ENCODE results near the gene ZWILCH. TPM values are rescaled to one million over a fixed set of nuclear protein-coding genes. Genes with fewer than 3 reads are reported as not detected.

ZWILCH gene
- total RNA-seq, 1 donor from 2014 or later = 4.1 TPM

GRCh38 chr15:66594344-66594743 lies 89.2 kb downstream of the ZWILCH start:
- no peaks in the 10 kb centered on the region for H3K4me1 ChIP-seq
- H3K4me3 ChIP-seq = no peak overlapping the region
- H3K27me3 ChIP-seq (ENCODE audit: low read depth) = no peaks in the 10 kb centered on the region
- H3K9me3 ChIP-seq = no peaks in the 10 kb centered on the region
- no peak overlapping the region for H3K27ac ChIP-seq
- intact Hi-C loops (cut with DNase I) = no loop called here
- no peaks in the 10 kb centered on the region for H3K36me3 ChIP-seq
- TF ChIP-seq CTCF (IDR thresholded peaks at IDR 0.05) = no peak
- DNase-seq (peak; percentile 39), ATAC-seq (no peak)

DNA sequence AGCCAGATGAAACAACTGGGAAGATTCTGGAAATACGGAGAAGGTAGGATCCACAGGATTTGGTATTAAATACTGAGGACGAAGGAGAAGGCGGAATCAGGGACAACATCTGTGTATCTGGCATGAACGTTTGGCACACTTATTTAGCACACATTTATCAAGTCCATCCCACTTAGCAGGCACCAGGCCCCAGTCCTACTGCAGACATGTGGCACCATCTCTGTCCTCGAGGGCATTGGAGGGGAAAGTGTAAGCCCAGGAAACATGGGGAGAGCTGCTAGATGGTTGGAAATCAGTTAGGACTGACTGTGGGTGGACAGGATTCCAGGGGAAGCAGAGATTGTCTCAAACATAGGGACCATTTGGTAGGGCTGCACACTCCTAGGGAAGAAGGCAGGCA lies 89.7 kb downstream of the ZWILCH start:
- Histone ChIP-seq H3K27ac (no peak overlapping the region), H3K36me3 (no peaks in the 10 kb centered on the region), H3K4me1 (no peaks in the 10 kb centered on the region), H3K9me3 (no peaks in the 10 kb centered on the region), H3K4me3 (no peak overlapping the region), H3K27me3 (ENCODE audit: low read depth) (no peaks in the 10 kb centered on the region)
- TF ChIP-seq CTCF (IDR thresholded peaks at IDR 0.05) = no peak
- ATAC-seq (no peak), DNase-seq (peak; percentile 20)
- intact Hi-C loops (cut with DNase I) = no loop called here

GRCh38 chr15:66595332-66595731 lies 90.2 kb downstream of the ZWILCH start:
- no peak for DNase-seq
- TF ChIP-seq CTCF (IDR thresholded peaks at IDR 0.05) = no peak
- Histone ChIP-seq H3K36me3 (no peaks in the 10 kb centered on the region), H3K27me3 (ENCODE audit: low read depth) (no peaks in the 10 kb centered on the region), H3K4me3 (no peak overlapping the region), H3K27ac (no peak overlapping the region), H3K9me3 (no peaks in the 10 kb centered on the region), H3K4me1 (no peaks in the 10 kb centered on the region)
- intact Hi-C loops (cut with DNase I) = no loop called here
- no peak for ATAC-seq

DNA sequence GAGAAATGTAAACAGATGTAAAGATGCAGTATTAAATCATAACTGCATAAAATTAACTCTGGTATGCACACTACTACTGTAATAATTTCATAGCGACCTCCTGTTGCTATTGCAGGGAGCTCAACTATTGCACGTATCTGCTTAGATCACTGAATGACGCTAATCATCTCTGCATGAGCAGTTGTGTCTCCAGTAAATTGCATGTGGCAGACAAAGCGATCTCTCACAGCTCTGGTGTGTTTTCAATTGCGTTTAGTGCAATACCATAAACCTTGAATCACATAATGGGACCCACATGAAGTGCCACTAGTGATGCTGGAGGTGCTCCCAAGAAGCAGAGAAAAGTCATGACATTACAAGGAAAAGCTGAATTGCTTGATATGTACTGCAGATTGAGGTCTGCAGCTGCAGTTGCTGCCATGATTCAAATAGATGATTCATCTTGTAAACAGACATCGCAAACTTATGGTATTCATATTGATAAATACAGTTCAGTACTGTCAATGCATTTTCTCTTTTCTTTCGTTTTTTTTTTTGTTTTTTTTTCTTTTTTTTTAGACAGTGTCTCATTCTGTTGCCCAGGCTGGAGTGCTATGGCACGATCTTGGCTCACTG lies 90.9 kb downstream of the ZWILCH start:
- Histone ChIP-seq H3K4me3 (no peak overlapping the region), H3K27me3 (ENCODE audit: low read depth) (no peaks in the 10 kb centered on the region), H3K27ac (no peak overlapping the region), H3K4me1 (no peaks in the 10 kb centered on the region), H3K36me3 (no peaks in the 10 kb centered on the region), H3K9me3 (no peaks in the 10 kb centered on the region)
- TF ChIP-seq CTCF (IDR thresholded peaks at IDR 0.05) = no peak
- ATAC-seq (no peak), DNase-seq (no peak)
- intact Hi-C loops (cut with DNase I) = no loop called here

GRCh38 chr15:66598095-66598815 lies 93.1 kb downstream of the ZWILCH start:
- Histone ChIP-seq H3K27ac (no peak overlapping the region), H3K4me1 (no peaks in the 10 kb centered on the region), H3K9me3 (no peaks in the 10 kb centered on the region), H3K36me3 (no peaks in the 10 kb centered on the region), H3K4me3 (no peak overlapping the region), H3K27me3 (ENCODE audit: low read depth) (no peaks in the 10 kb centered on the region)
- DNase-seq = peak; percentile 34
- no peak for ATAC-seq
- intact Hi-C loops (cut with DNase I) = no loop called here
- no peak for TF ChIP-seq CTCF (IDR thresholded peaks at IDR 0.05)

Small RNA genes within 50 kb of the gene (microRNA-seq; reads per million reads assigned to microRNA genes)
- gene MIR4512 (ENCODE audit: borderline number of aligned reads) = not detected

Other genes starting within 250 kb of the ZWILCH start
- 29.2 TPM for gene DIS3L, start 211.8 kb upstream of the ZWILCH start, total RNA-seq
- 6.9 TPM for gene TIPIN, start 148.6 kb upstream of the ZWILCH start, total RNA-seq
- 53.6 TPM for gene MAP2K1, start 118.4 kb upstream of the ZWILCH start, total RNA-seq
- 26.1 TPM for gene SNAPC5, start 7.6 kb upstream of the ZWILCH start, total RNA-seq
- 1,655 TPM for gene RPL4, start 471 bp upstream of the ZWILCH start, total RNA-seq
- not detected for gene LCTL, start 60.7 kb downstream of the ZWILCH start, total RNA-seq
- 159 TPM for gene SMAD6, start 196.9 kb downstream of the ZWILCH start, total RNA-seq

Data from lower lobe of right lung (tissue), 2 donors.